ENCODE results near the gene CADM1.

The CADM1 gene

DNA sequence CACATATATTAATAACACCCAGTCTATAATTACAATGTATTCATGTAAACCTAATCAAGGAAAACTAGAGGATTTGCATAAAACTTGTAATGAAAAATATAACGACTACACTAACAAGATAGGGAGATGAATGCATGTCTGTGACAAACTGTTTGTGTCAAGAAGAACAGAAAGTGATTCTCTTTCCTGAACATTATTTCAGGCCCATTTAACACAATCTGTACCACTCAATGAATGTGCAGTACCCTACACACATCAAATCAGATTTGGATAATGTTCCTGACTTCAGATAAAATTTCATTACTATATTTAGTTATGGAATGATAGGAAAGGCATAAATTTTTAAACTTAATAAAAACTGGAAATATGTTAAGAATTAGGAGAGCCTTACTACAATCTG is 93.1 kb downstream of the CADM1 start:
- no peak for DNase-seq (ENCODE audit: low spot score)
- TF ChIP-seq, protein P1, sequence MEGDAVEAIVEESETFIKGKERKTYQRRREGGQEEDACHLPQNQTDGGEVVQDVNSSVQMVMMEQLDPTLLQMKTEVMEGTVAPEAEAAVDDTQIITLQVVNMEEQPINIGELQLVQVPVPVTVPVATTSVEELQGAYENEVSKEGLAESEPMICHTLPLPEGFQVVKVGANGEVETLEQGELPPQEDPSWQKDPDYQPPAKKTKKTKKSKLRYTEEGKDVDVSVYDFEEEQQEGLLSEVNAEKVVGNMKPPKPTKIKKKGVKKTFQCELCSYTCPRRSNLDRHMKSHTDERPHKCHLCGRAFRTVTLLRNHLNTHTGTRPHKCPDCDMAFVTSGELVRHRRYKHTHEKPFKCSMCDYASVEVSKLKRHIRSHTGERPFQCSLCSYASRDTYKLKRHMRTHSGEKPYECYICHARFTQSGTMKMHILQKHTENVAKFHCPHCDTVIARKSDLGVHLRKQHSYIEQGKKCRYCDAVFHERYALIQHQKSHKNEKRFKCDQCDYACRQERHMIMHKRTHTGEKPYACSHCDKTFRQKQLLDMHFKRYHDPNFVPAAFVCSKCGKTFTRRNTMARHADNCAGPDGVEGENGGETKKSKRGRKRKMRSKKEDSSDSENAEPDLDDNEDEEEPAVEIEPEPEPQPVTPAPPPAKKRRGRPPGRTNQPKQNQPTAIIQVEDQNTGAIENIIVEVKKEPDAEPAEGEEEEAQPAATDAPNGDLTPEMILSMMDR (IDR thresholded peaks at IDR 0.05; ENCODE audit: extremely low read depth, missing control alignments) = no peak

DNA sequence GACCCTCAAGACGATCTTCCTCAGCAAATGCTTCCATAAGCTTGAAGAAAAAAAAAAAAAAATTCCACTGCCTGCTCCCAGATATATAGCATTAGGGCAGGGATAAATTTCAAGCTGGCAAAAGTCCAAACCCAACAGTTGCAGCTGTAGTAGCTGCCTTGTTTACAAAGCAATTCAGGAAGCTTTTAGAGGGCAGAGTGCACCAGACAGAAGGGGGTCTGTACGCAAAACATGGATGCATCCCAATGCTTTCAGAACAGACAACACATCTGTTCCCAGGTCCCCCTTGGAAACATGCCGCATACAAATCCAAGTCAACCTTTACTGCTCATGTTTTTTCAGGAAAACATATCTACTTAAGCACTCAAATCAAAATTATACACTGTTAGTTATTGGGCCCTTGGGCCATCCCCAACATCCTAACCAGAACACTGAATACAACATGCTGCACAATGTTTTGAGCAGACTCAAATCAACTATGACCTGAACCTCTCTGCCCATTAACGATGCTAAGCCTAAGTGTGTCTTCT is 94.5 kb downstream of the CADM1 start:
- TF ChIP-seq, protein P1 (IDR thresholded peaks at IDR 0.05; ENCODE audit: extremely low read depth, missing control alignments) = no peak
- no peak for DNase-seq (ENCODE audit: low spot score)

DNA sequence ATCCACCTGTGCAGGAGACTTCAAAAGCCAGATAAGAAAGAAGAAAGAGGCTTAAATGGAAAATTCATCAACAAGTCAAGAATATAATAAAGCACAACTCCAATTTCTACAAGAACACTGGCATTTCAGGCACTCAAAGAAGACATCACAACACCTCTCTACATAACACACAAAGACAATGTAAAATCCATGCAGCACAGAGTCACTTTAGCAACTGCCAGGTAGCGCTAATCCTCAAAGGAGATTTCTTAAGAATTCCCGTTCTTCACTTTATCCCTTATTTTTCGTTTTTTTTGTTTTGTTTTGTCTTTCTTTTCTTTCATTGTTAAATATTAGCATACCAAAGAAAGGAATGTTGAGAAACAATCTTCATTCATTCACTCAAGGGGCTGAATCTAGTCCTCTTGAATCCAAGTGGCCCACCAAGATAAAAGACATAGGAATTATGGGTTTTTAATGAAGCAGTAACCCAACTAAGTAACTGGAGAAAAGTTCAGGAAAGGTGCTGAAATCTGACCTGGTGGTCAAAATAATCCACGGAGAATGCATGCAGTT is 95.0 kb downstream of the CADM1 start:
- TF ChIP-seq, protein P1 (IDR thresholded peaks at IDR 0.05; ENCODE audit: extremely low read depth, missing control alignments) = no peak
- DNase-seq (ENCODE audit: low spot score) = no peak

DNA sequence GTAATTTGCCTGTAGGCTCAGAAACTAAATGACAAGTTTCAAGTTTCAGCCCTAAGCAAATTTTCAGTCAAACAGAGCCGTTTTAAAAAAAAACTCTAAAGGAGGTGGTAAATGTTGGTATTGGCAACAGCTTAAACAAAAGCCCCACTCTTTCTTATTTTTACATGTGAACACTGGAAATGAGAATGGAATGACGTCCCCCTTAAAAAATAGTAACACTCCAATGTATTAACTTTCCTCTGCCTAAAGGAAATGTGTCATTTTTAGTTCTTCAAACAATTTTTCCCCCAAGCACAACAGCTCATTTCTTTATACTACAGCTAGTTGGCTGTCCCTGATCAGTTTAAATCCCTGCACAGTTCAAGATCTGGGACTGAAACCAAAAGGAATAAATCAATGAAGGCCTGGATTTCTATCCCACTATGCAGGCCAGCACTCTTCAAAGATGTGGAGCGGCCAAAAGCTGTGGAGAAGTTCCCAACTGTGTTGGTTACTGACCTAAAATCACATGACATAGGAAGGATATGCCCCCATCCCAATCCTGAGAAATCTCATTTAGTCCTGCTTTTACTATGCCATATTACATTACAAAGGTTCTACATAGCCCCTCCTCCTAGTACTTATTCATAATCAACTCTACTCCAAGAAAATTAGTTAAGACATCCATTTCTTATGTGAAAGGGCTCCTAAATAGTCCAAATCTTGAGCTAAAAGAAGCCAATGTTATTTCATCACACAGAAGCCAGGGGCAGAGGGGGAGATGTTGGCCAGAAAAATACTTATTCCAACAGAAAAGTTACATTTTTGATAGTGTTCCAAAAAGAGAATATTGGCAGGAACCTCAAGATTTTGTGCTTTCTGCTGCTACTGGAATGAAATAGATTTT is 95.9 kb downstream of the CADM1 start:
- TF ChIP-seq, protein P1 (IDR thresholded peaks at IDR 0.05; ENCODE audit: extremely low read depth, missing control alignments) = no peak
- no peak for DNase-seq (ENCODE audit: low spot score)

DNA sequence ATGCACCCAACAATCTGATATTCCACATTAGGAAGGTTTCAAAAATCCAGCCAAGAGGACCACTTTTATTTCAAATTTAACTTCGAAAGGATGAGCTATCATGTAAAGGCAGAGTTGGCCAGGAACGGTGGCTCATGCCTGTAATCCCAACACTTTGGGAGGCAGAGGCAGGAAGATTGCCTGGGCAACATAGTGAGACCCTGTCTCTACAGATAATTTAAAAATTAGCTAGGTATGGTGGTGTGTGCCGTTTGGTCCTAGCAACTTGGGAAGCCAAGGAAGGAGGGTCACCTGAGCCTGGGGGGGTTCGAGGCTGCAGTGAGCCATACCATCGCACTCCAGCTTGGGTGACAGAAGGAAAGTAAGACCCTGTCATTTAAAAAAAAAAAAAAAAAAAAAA is 96.7 kb downstream of the CADM1 start:
- DNase-seq (ENCODE audit: low spot score) = no peak
- TF ChIP-seq, protein P1 (IDR thresholded peaks at IDR 0.05; ENCODE audit: extremely low read depth, missing control alignments) = no peak

DNA sequence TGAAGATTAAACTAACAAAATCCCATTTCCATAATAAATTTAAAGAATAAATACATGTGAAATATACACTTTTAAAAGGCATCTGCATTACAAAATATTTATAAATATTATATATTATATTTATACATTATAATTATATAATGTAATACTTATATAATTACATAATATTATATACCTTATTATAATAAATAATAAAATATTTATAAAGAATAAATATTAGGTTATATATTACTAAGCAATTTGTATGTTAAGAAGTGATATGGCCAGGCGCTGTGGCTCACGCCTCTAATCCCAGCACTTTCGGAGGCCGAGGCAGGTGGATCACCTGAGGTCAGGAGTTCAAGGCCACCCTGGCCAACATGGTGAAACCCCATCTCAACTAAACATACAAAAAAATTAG is 97.8 kb downstream of the CADM1 start:
- no peak for DNase-seq (ENCODE audit: low spot score)
- TF ChIP-seq, protein P1 (IDR thresholded peaks at IDR 0.05; ENCODE audit: extremely low read depth, missing control alignments) = no peak

Measured in GM20000 (cell line).